AML-193 (cell line): ENCODE measurements around the gene TOLLIP.
"Not testable (repeated sequence)": the region's sequence is repeated elsewhere in the genome, so short reads cannot be mapped to it uniquely, and the experiment has no call there.

Experiments
- DNase-seq, 2 experiments: peaks; one replicate each; lab custom pipeline; 2025; lab: John Stamatoyannopoulos, UW

Gene TOLLIP

DNA sequence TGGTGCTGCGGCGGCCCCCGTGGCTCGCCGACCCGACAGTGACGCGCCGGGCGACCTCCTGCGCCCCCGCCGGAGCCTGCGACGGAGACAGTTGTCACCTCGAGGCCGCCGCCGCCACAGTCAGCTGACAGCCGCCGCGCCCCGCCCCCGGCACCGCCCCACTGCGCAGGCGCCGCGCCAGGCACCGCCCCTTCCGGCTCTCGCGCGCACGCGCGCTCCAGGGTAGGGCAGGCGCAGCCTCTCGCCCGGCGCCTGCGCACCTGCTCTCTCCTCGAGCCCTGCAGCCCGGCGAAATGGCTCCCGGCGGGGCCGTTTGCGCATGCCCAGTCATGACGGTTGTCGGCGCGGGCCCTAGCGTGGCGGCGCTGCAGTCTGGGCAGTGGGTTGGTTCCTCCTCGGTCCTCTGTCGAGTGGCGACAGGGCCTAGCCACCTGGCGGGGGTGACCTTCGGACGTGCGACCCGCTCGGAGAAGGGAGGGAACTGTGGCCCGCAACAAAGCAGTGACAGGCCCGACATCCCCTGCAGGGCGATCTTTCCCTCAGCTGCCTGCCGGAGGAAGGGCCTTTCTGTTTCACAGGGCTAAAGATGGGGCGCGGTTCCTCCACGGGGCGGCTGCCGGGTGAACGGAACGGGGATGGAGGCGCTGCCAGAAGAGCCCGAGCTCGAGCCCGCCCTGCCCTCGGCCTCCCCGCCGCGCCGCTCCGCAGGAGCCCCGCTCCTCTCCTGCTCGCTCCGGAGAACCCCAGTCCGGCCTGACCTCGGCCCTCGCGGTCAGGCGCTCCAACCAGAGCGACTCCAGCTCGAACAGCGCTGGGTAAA lies at the start of gene TOLLIP:
Gene TOLLIP, minus strand, starts transcription at position 135 of the 820 bp plus-strand sequence. Its CDS starts 134 bp downstream, at position 1.
- DNase-seq: peak; percentile 85 to 87

DNA sequence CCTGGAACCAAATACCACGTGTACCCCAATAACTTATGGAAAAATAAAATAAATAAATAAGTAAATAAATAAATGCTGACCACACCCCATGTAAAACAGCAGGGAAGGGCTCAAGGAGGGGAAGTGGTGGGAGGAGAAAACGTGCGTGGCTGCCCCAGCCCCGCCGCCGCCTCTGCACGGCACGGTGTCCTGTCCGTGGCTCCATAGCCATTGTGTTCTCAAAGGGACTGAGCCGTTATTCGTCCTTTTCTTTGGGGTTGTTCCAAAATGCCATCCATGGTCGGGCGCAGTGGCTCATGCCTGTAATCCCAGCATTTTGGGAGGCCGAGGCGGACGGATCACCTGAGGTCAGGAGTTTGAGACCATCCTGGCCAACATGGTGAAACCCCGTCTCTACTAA lies 49.5 kb upstream of the TOLLIP start:
- not testable (repeated sequence) for DNase-seq

DNA sequence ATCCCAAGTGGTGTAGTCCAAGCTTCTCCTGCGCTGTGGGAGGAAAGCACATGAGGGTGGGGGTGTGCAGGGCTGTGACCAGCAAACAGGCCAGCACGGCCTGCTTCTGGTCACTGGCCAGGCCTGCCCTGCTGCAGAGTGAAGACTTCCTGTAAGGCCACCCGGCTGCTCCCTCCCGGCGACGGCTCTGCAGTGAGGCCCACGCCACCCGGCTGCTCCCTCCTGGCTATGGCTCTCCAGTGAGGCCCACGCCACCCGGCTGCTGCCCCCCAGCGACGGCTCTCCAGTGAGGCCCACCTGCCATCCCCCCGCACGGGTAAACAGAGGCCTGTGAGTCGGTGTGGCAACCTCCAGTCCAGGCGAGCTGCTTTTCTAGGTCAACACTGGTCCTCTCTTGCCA lies 48.9 kb upstream of the TOLLIP start:
- DNase-seq: no peak

DNA sequence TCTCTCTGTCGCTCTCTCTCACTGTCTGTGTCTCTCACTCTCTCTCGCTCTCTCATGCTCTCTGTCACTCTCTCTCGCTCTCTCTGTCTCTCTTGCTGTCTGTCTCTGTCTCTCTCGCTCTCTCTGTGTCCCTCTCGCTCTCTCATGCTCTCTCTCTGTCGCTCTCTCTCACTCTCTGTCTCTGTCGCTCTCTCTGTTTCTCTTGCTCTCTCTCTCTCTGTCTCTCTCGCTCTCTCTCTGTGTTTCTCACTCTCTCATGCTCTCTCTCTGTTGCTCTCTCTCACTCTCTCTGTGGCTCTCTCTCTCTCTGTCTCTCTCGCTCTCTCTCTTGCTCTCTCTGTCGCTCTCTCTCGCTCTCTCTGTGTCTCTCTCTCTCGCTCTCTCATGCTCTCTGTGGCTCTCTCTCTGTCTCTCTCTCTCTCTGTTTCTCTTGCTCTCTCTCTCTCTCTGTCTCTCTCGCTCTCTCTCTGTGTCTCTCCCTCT lies 47.1 kb upstream of the TOLLIP start:
- no peak for DNase-seq

DNA sequence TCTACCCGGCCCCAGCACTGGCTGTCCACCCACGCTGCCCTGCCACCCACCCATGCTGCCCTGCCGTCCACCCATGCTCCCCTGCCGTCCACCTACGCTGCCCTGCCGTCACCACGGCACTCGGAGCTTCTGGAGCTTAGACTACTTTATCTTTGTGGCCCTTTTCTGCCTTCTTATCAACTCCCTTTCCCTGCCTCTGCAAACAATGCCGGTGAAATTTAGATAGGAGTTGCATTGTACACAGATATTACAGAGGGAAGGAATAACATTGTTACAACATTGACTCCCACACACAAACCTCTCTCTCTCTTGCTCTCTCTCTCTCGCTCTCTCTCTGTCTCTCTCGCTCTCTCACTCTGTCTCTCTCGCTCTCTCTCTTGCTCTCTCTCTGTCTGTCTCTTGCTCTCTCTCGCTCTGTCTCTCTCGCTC lies 46.6 kb upstream of the TOLLIP start:
- DNase-seq: no peak

DNA sequence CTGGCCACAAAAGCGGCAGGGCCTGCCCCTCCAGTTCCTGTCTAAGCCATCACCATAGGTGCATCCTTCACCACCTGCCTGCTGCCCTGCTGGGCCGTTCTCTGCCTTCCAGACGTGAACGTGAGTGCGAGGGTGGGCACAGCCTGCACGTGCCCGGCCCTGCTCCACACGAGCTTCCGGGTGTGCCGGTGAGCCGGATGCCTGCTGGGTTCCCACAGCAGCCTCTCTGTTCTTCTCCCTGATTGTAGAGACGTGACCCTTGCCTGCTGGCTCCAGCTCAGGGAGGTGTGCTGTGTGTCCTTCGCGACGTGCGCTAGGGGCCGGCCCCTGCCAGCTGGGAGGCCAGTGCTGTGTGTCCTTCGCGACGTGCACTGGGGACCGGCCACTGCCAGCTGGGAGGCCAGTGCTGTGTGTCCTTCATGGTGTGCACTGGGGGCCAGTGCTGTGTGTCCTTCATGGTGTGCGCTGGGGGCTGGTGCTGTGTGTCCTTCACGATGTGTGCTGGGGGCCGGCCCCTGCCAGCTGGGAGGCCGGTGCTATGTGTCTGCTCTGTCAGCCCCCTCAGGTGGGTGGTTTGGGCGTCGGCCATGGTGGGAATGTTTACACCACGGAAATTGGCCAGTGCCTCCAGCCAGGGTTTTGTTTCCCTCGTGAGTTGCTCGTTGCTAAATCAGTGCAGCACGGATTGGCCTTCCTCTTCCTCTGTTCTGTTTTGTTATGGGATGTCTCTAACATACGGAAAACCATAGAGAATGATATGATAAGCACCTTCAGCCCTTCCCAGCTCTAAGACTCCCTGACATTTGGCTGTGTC lies 44.9 kb upstream of the TOLLIP start:
- no peak for DNase-seq

DNA sequence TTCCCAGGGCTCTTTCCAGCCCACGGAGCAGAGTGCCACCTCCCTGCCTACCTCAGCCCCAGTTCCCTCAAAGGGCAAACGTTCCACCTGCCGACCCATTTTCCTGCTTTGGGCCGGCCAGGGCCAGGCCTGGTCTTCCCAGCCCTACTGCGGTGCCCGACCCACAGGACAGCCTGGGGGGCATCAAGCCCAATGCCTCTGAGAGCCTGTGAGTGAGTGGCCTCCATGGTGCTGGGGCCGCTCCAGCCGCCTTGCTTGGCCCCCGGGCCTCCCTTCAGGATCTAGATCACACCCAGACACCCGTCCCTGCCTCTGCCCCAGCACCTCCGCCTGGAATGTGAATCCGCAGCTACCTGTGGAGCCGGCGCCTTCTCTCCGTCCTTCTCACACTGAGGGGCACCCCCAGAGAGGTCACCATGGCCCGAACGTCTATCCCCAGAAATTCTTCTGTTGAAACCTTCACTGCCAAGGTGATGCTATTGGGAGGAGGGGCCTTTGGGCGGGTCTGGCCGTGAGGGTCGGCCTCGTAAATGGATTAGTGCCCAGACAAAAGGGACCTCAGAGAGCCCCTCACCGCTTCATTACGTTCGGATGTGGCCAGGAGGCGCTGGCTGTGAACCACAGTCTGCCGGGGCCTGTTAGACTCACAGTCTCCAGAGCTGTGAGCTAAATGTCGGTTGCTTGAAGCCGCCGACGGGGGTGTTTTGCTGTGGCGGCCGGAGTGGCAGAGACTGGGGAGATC lies 44.1 kb upstream of the TOLLIP start:
- no peak for DNase-seq

DNA sequence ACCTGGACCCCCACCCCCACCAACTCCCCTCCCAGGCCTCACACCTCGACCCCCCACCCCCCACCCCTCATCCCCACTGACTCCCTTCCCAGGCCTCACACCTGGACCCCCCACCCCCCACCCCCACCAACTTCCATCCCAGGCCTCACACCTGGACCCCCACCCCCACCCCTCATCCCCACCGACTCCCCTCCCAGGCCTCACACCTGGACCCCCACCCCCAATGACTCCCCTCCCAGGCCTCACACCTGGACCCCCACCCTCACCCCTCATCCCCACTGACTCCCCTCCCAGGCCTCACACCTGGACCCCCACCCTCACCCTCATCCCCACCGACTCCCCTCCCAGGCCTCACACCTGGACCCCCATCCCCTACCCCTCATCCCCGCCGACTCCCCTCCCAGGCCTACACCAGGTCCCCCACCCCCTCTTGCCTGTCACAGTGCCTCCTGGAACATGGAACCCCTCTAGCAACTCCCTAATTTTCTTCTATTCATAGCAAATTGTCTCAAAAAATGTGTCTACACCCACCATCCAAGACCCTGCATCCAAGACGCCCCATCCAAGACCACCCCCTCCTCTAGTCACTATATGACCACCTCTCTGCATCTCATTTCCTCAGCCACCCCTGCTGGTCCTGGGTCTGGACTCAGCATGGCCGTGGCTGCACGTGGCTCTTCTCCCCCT lies 43.4 kb upstream of the TOLLIP start:
- no peak for DNase-seq

DNA sequence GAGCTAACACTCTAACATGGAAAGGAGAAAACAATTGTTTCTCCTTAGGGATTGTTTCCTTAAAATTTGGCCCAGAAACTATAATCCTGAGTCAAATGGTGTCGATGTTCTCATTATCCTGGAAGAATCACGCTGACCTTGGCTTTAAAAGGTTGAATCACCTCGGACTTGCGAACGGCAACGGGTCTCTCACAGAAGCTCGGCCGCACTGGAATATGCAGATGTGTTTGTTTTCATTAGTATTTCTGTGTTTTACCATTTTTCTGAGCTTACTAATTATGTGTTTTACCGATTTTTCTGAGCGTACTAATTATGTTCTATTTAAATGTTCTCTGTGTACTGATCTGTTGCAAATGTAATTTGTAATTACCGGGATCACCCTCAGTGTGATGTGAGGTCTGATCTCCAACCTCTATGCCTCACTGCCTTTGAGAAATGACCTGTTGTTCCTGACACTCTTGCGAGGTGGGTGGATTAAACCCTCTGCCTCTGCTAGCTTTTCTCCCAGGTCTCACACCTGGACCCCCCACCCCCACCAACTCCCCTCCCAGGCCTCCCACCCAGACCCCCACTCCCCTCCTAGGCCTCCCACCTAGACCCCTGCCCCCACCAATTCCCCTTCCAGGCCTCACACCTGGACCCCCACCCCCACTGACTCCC lies 42.0 kb upstream of the TOLLIP start:
- no peak for DNase-seq

DNA sequence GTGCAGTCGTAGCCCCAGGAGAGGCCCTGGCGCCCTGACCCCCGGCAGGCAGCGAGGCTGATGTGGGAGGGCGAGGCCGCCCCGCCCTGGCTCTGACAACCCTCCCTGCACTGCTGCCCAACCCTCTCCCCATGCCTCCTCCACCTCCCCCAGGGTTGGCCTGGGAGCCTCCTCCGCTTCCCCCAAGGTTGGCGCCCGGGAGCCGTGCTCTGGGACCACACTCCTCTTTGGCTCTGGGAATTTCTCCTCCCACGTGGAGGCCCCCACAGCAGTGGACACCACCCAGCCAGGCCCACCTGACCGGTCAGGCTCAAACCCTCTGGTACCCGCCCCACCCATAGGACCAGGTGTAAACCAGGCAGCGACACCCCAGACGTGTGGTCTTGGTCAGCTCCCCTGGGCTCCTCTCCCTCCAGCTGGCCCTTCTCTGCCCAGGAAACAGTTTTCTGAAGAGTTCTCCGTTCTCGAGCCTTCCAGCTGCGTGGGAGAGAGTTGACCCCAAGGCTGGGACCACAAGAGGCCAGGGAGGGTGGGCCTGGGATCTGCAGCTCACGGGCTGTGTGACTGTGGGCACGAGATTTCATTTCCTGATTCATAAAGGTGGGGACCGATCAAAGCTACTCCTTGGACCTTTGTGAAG lies 40.8 kb upstream of the TOLLIP start:
- DNase-seq: no peak

DNA sequence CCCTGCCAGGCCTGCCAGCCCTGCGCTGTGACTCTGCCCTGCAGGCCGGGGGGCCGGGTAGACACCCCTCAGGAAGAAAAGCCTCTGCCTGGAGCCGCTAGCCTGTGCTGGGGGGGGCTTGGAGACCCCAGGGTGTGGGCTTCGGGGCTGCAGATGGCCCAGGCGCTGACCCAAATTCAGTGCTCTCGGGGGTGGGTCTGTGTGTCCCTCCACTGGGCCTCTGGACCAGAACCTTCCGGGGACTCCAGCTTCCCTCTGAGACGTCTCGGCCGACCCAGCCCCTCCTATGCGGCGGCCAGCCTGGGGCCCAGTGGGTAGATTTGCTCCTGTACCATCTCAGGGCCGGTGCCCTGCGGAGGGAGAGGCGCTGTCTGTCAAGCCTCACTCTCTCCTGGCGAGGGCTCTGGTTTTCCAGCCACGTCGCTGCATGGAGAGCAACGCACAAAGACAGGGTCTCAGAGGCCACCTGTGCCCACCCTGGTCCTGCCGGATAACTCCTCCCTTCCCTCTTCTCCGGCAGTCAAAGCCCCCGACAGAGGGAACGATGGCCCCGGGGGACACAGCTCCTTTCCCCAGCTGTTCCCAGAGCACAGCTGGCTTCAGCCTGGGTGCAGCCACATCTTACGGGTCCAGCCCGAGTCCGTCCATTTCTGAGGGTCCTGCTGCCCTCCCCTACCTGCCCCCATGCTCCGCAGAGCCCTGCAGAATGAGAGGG lies 40.1 kb upstream of the TOLLIP start:
- no peak for DNase-seq

DNA sequence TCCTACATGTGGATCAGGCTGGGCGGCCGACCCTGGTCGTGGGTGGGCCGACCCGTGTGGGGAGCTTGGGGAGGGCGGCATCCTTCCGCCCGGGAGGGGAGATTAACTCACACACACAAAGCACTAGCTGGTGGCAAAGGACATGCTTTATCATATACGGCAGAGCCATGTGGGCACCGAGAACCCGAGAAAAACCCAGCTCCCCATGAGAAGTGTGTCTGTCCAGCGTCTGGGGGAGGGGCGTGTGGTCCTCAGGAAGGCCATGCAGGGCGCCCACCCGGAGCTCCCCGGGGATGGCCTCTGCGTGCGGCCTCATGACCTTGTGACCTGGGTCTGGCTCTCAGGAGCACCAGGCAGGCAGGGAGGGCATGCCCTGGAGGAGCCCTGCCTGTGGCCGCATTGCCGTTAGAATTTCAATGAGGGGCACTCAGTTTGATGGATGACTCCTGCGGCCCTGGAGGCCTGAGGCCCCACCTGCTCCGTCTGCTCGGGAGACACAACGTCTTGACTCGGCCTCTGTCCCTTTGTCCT lies 39.4 kb upstream of the TOLLIP start:
- DNase-seq: no peak

DNA sequence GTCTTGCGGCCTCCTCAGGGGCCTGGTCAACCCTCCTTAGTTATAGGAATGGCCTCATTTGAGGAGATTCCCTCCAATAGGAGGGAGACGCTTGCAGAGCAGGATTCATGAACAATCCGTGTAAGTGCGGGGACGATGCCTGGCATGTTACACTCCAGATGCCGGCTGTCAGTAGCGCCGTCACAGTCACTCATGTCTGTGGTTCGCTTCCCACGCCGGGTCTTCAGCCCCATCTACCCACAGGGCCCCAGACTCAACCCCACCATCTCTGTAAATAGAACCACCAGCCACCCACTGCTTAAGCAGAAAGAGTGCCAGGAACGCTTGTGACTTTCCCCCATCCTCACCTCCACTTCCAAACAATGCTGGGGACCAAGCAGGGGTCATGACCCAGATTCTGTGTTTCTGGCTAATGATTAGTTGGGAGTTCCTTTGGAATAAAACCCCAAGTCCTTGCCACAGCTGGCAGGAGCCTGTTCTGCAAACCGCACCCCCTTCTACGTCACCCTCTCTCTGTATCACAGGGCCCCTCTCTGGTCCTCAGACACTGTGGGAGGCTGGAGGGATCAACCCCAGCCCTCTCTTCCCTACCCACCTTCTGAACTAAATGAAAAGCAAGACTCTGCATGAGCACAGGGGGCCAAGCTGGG lies 38.8 kb upstream of the TOLLIP start:
- no peak for DNase-seq

DNA sequence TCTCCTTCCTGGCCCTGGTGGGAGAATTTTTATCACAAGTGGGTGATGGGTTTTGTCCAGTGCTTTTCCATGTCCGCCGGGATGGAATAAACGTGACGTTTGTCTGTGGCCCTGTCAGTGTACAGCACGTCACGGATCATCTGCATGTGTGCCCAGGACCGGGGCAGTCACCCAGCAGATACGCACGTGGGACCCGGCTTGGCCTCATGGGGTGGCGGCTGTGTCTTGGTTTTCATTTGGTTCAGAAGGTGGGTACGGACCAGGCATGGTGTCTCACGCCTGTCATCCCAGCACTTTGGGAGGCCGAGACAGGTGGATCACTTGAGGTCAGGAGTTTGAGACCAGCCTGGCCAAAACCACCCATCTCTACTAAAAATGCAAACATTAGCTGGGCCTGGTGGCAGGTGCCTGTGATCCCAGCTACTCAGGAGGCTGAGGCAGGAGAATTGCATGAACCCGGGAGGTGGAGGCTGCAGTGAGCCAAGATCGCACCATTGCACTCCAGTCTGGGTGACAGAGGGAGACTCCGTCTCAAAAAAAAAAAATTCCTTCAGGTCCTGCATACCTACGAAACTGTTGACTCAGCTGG lies 38.1 kb upstream of the TOLLIP start:
- DNase-seq: not testable (repeated sequence)

DNA sequence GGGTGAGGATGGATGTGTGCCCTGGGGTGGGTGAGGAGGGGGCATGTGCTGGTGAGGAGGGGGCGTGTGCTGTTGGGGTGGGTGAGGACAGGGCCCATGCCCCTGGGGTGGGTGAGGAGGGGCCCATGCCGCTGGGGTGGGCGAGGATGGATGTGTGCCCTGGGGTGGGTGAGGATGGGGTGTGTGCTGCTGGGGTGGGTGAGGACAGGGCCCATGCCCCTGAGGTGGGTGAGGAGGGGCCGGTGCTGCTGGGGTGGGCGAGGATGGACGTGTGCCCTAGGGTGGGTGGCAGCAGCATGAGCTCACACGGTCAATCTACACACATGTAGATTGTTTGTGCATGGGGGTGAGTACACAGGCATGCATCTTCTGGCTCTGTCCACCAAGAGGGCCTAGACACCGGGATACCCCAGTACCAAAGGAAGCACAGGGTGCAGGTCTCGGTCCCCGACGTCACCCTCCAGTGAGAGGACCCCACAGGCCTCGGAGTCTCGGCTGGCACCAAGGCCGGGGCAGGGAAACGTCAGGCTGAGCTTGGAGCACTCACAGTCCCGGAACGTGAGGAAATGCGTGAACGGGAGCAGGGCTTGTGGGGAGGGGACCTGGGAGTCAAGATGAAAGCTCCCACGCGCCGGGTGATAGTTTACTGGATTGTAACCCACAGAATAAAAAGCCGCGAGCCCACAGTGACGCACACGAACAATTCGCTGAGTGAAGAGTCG lies 37.4 kb upstream of the TOLLIP start:
- no peak for DNase-seq

DNA sequence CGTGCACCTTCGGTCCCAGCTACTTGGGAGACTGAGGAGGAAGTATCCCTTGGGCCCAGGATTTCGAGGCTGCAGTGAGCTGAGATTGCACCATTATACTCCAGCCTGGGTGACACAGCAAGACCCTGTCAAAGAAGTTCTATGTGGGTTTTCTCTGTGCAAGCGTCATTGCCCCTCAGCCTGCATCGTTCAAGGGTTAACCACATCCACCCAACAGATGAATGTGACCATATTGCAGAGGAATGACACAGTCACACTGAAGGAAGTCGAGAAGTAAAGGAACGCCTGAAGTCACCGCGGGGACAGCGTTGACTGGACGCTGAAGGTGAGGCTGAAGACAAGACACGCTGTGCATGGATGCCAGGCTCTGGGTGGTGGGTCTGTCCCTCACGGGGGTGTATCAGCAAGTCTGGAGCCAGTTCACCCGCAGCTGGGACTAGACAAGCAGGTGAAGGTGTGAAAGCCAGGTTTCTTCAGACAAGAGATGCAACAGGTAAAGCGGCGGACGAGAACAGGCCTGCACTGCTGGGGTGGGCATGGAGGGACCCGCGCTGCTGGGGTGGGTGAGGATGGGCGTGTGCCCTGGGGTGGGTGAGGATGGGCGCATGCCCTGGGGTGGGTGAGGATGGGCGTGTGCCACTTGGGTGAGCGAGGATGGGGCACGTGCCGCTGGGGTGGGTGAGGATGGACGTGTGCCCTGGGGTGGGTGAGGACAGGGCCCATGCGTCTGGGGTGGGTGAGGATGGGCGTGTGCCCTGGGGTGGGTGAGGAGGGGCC lies 36.5 kb upstream of the TOLLIP start:
- no peak for DNase-seq

DNA sequence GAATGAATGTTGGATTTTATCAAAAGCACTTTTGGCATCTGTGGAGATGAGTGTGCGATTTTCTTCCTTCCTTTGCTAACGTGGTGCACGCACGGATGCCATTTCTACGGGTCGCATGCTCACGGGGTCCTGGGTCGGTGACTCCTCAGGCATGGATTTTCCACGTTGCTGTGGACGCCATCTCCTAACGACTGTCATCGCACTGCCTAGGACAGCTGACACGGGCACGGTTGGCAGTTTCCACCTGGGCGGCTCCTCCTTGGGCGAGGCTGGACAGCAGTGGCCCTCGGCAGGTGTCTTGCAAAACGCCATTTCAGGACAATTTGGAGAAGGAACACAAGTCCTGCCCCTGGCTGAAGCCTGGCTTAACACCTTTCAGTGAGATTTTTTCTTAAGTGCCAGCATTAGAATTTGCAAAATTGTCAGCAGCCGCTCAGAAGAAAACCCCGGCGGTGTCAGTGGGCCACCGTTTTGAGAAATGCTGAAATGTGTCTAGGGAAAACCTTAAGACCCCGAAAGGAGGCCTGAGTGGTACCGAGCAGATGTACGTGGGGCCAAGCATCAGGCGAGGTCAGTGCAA lies 34.7 kb upstream of the TOLLIP start:
- DNase-seq: no peak
